GM19438 (cell line): ENCODE results near the gene KCNS3.

Experiments used
- ATAC-seq: cut with Tn5 transposase; IDR thresholded peaks from one replicate; pipeline ENCODE4 v1.9.1; 2021; ENCODE audit warnings: low read depth; ENCODE audit not compliant: unreplicated experiment

KCNS3 gene

DNA sequence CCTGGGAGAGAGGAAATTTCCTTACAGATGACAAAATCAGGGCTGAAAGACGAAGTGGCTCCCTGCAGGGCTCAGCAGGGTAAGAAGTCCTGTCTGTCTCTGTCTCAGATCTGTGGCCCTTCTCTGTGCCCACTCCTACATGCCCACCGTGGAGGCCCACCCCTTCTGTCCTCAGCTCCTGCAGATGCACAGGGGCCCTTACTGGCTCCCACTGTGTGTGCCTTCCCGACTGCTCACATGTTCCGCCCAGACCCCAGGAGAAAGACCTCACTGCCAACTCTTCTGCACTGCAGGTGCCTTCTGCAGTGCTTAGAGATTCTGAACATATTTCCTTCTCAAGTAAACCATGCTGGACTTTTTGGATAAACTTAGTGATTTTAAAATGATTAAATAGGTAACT is 1.9 kb upstream of the KCNS3 start:
- no peak for ATAC-seq

DNA sequence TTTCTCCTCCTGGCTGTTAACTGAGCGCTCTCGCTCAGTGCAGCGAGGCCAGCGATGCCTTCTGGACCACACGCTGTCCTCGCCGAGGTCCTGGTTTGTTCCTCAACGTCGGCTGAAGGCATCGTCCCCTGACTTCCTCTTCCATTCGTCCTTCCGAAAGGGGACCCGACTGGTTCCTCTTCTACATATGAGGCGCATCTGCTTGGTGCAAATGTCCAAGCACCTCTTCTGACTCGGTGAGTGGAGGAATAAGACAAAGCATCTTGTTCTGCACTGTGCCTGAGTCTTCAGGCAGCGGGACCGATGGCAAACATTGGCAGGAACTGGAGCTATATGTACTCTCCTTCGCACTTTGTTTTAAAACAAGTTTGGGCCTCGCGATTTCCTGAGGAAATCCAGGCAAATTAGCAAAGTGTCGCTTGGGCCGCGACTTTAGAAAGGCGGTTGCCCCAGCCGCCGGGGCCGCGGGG is 621 bp upstream of the KCNS3 start:
- ATAC-seq: peak; percentile 17

DNA sequence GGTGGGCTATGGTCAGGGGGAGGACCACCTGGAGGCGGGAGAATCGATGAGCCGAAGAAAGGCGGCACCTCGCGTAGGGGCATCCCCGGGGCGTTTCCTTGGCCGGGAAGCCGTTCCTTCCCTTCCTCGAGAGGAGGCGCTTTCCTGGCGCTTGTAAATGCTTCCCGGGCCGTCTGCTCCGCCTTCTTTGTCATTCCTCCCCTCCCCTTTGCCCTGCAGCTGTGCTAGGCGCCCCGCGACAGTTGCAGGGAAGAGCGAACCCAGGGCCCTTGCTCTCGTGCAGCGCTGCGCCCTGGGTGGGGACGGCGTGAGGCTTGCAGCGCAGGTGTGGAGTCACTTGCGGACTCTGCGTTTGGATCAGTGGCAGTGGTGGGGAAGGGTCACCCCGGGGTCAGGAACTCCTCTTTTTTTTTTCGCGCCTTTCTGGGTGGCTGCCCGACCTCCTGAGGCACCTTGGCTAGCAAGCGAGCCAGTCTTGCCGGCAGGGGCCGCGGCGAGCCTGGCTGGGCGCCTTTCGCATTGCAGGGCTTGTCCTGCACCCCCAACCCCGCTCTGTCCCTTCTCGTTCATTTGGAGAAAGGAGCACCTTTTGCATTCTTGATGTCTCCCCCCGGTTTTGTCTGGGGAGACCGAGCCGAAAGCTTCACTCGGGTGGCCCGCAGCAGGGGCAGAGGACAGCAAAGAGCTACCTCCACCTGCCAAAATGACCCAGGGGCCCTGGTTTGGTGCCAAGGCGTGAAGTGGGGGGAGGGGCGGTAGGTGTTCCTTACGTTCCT is 858 bp downstream of the KCNS3 start:
- peak; percentile 39 for ATAC-seq

DNA sequence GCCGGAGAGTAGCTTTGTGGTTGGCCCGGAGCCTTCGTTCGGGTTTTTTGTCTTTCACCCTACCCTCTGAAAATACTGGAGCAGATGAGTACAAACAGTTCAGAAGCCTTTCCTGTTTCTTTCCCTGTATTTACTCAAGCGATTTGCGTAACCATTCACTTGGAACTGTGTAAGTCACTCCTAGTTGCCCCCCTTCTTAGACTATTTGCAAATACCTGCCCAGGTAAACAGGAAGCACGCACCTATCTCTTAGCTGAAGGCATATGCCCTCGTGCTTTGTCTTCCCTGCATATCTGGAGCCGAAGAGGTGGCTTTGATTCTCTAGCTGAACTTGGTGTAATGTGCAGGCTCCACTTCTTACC is 1.4 kb downstream of the KCNS3 start:
- no peak for ATAC-seq

DNA sequence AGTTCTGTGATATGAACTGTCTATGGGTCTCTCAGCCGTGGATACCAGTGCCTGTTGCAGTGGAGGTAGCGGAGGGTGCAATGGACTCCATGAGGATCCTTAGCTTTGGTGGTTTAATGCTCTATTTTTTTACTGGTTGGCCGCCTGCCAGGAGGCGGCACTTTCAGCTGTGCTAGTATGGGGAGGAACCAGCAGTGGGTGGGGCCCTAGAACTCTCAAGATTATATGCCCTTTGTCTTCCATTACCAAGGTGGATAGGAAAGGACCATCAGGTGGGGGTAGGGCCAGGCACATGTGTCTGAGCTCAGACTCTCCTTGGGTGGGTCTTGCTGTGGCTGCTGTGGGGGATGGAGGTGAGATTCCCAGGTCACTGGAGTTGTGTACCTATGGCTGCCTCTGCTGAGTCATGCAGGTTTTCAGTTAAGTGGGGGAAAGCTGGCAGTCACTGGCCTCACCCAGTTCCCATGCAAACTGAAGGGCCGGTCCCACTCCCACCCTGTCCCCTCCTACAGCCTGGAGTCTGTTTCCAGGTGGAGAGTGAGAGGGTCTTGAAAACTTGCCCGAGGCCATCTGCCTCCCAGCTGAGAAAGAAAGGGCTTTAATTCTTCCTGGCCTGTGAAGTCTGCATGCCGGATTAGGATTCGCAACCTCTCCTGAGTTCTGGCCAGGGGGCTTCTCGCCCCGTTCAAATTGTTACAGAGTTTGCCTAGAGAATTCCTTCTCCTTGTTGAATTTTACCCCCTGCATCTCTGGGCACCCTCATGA is 14.5 kb downstream of the KCNS3 start:
- ATAC-seq: no peak

DNA sequence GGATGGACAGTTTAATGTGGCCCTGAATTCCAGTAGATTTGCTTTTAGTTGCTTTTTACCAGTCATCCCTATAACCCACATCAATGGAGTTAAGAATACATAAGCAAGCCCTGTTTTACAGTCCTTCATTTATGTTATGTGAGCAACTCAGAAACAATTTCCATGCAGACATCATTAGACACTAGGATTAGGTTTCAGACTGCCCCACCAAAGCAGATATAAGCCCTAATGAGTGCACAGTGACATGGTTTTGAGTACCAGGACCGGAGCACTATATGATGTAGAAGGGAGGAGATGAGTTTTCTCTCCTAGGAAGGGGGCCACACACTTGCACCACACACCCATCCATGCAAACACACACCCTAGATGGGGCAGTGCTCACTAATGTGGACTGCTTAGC is 15.5 kb downstream of the KCNS3 start:
- no peak for ATAC-seq

DNA sequence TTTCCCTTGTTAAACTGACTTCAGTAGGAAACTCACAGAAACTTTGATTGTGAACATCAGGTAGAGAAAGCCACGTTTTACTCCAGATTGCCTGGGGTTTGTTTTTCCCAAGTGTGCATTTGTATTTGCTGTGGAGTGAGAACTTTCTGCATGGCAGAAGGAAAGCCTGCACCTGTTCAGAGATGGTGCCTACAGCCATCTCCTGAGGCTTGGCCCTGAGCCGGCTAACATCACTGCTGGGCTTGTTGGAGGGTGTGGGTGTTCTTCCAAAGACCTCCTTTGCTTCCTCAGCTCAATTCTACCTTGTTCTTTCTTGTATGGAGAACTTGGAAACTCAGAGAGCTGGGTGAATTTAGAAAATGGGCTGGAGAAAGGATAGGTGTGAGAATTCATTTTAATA is 16.1 kb downstream of the KCNS3 start:
- no peak for ATAC-seq

DNA sequence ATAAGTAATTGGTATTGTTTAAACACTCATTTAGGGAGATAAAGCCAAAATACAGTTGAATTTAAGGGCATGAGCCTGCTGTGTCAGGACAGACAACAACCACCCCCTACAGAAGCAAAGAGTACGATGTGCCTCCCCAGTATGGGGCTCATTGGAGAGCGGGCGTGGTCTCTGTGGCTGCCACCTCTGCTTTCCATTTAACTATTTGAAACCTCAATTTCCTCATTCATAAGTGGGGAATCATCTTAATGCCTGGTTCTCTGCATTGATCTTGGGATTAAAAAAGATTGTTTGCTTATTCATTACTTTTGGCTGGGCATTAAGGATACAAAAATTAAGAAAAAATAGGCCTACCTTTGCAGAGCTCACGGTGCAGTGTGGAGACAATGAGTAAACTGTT is 21.4 kb downstream of the KCNS3 start:
- no peak for ATAC-seq

DNA sequence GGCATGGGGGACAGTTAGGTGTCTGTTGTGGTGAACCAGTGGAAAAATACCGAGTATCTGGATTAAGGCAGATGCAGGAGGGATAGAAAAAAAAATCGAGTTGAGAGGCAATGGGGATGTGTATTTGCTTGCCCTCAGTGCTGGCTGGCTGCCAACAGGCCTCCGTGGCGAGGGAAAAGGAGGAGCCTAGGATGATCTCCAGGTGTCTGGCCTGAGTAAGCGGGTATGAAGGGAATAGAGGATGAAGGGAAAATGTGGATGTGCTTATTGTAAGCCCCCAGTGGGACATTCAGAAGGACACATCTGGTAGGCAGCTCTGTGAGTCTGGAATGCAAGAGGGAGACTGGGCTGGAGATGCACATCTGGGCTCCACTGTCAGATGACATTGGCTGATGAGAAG is 22.8 kb downstream of the KCNS3 start:
- no peak for ATAC-seq

DNA sequence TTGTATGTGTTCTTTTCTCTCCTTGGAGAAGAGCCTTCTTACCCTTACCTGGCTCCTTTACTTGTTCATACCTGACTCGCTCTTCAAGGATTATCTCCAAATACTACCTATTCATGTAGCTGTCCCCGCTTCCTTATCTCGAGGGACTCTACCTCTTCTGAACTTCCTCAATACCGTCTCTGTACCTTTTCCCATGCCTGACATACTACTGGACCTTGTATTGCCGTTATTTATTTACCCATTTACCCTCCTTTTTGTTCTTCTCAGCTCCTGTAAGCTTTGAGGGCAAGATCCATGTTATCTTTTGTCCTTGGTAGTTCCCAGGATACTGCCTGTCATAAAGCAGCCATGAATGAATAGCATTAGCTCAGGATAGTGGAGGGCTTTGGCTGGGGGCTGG is 32.5 kb downstream of the KCNS3 start:
- ATAC-seq: no peak

DNA sequence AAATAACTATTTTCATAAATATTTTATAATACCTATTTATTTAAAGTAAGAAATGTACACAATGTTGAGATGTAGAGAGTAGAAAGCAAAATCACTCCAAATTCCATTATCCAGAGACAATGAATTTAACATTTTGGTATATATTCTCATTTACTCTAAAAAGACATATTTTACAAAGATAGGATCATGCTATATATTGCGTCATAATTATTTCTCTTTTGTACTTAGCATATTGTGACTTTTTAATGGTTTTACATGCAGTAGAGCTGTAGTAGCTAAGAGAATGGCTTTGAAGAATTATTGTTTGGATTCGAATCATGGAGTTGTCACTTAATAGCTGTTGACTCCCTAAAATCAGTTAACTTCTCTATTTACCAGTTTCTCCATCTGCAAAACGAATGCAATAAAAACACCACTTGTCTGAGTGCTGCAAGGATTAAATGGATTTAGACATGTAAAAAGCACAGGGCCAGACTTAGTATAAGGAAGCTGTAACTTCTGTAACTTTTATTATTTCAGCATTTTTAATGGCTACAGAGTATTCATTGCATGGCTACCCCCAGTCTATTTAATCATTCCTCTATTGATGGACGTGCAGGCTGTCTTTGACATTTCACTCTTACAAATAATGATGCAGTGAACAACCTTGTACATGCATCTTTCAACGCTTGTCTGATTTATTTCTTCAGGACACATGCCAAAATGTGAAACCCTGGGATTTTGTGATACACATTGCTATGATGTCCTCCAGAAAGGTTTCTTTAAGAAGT is 33.2 kb downstream of the KCNS3 start:
- no peak for ATAC-seq

DNA sequence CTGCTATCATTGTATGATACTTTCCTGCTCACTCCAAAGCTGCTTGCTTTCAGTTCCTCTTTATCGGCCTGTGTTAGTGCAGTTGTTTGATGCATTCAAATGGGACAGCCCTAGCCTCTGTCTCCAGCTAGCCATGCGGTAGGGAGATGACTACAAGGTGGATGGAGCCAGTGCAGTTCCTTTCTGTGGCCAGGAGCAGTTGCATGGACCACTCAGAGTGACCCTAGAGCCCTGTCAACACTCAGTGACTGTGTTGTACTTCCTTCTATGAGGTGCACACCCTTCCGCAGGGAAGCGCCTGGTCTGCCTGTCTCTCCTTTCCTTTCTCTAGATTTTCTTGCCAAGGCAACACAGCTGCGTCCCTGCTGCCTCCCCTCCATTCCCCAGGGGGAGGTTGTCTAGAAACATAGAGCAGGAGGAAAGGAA is 33.8 kb downstream of the KCNS3 start:
- ATAC-seq: peak; percentile 99

DNA sequence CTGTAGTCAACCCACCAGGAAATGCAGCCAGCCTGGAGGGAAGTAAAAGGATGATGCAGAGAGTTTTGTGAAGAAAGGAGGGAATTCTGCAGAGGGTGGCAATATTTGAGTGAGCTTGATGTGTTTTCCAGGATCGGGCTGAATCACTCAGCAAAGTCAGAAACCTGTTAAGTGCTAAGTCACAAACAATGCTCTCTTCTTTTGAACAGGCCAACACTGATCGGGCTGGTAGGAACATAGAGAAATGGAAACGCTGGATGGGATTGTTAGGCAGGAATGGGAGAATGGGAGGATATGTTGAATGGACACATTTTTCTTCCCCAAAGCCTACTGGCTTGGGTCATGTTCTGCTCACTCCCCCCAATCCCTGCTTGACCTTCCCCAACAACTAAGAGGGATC is 36.6 kb downstream of the KCNS3 start:
- no peak for ATAC-seq

DNA sequence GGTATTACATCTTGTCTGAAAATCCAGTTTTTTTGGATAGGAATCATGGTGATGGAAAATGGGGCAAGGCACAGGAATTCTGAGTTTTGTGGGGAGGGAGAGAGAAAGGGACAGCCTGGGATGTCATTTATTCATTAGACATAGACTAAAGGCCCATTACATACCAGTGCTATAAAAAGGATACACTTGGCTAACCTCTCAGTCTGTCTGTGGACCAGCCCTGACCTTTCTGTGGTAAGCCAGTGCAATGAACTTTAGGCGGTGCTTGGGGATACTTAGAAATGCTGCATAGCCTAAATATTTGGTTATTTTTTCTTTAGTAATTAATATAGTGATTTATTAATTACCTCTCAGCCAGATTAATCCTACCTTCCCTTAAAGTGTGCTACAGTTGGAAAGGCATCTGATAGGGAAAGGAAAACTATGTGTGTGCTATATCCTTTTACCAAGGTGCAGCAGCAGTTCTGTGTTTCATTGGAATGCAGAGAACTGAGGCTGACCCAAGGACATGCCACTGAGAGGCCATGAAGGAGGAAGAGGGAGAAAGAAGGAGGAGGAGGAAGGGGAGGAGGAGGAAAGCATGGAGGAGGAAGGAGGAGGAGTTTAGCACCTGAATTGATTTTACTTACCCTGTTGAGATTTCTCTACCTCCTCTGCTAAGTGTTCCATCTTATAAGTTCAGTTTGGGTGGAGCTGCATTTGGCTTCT is 37.5 kb downstream of the KCNS3 start:
- ATAC-seq: no peak

DNA sequence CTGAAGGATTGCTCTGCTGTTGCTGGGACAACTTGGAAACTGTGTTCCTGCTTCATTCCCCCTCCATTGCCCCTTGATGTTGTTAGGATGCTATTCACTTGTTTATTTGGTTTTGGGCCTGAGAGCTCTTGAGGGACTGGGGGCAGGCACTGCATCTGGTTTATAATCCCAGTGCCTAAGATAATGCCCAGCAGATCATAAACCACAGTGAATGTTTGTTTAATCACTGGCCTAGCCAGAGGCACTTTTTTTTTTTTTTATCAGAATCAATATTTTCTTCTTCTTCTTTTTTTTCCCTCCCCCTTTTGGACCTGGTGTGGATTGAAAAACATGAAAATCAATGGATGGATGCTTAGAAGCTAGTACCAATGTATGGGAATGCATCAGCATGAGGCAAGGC is 38.1 kb downstream of the KCNS3 start:
- ATAC-seq: no peak

DNA sequence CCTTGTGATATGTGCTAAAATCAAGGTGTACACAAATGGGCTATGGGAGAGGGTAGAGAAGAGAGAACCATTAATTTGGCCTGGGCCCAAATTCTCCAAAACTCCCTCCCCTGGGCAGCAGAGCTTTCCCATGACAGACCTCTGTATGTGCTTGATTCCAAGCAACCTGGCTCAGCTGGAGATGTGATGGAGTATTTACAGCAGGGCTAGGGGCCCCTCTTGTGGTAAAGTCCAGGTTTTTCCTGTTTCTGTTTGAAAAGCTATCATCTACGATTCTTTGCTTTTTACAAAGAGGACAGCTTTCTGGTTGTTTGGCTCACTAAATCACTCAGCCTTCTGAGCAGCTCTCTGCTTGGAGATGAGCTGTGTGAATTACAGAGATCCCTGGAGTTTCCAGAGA is 40.3 kb downstream of the KCNS3 start:
- ATAC-seq: no peak

DNA sequence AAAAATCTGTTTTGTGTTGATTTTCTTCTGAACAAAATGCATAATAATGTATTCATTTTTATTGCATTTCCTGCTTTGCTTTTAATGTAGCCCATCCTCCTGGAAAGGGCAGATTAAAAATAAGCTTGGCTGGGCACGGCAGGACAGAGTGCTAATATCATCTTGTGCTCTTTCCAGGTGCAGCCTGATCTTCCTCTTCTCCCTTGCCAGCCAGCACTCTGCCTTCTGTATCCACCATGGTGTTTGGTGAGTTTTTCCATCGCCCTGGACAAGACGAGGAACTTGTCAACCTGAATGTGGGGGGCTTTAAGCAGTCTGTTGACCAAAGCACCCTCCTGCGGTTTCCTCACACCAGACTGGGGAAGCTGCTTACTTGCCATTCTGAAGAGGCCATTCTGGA is 52.3 kb downstream of the KCNS3 start:
- no peak for ATAC-seq

DNA sequence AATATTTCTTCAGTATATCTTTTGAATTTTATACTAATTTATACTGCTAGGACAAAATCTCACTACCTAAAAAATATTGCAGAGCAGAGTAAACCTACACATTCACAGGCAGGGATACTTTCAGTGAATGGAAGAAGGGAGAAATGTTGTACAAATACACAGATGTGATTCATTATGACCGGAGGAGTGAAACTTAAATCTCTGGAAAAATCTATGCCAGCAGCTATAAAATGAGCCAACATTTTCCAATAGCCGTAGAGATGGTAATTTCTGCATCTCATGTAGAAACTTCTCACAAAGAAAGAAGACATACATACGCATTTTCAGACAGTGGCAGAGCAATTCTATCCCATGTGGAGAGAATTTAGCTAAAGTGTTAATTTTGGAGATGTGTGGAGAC is 54.8 kb downstream of the KCNS3 start:
- ATAC-seq: no peak

DNA sequence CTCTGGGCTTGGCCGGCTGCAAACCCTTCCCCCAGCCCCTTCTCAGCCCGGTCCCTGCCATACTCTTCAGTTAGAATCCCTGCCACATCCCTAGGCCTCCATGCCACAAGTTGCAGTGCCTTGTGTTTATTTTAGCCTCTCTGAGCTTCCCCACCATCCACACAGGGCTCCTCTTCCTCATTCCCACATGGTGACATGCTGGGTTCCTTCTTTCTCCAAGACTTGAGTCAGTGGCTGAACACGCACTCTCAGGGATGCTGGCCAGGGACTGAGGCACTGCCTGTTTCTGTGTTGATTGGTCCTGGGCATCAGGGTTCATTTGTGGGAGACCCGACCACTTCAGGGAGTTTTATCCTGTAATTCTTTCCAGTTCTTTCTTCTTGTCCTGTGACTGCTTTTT is 56.3 kb downstream of the KCNS3 start:
- ATAC-seq: no peak

DNA sequence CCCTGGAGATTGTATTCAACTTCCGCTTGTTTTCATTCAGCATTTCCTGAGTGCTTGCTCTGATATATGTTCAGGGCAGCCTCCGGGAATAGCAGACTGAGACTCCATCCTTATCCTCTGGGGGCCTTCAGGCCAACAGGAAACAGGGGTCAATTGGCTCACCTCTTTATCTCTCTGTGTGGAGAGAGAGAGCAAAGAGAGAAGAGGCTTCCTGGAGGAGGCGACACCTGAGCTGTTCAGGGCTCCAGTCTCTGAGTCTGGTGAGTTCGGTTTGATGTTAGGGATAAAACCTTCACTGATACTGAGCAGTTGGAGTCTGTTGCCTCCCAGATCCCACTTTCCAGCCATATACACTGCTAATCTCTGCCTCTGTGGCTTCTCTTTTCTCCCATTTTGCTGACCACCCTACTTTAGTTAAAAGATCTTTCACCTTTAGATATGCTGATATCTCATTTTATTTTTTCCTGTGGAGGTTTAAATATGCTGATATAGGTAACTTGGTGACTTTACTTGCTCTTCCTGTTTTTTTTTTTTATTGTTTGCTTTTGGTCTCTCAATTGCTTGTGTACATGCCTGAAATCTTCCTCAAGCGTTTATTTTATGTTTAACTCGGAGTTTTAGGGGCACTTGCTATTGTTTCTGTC is 56.9 kb downstream of the KCNS3 start:
- ATAC-seq: no peak
